ENCODE measurements around the gene MAP3K4.
A peak's percentile ranks its signal among the peaks of the same experiment; 100 is the strongest.

The MAP3K4 gene

GRCh38 chr6:161141173-161141572 is 149.6 kb downstream of the MAP3K4 start:
- DNase-seq (ENCODE audit: insufficient read length, low spot score) (no peak), FAIRE-seq (no peak)
- TF ChIP-seq POLR2AphosphoS5 (IDR thresholded peaks at IDR 0.05; ENCODE audit: low read depth, low read length) (no peak), POU2F2 (IDR thresholded peaks at IDR 0.05; ENCODE audit: low read depth, low read length) (no peak), POLR2A (IDR thresholded peaks at IDR 0.05; ENCODE audit: low read depth, low read length) (no peak), PAX5 (IDR thresholded peaks at IDR 0.05; ENCODE audit: insufficient read depth, low read length, severe bottlenecking) (no peak), TAF1 (IDR thresholded peaks at IDR 0.05; ENCODE audit: low read depth, low read length) (no peak), SPI1 (IDR thresholded peaks at IDR 0.05; ENCODE audit: low read depth, low read length) (no peak)

GRCh38 chr6:161142957-161143296 is 151.4 kb downstream of the MAP3K4 start:
- no peak for FAIRE-seq
- no peak for DNase-seq (ENCODE audit: insufficient read length, low spot score)
- TF ChIP-seq PAX5 (IDR thresholded peaks at IDR 0.05; ENCODE audit: insufficient read depth, low read length, severe bottlenecking) (no peak), POLR2A (IDR thresholded peaks at IDR 0.05; ENCODE audit: low read depth, low read length) (no peak), TAF1 (IDR thresholded peaks at IDR 0.05; ENCODE audit: low read depth, low read length) (no peak), POU2F2 (IDR thresholded peaks at IDR 0.05; ENCODE audit: low read depth, low read length) (no peak), SPI1 (IDR thresholded peaks at IDR 0.05; ENCODE audit: low read depth, low read length) (no peak), POLR2AphosphoS5 (IDR thresholded peaks at IDR 0.05; ENCODE audit: low read depth, low read length) (no peak)

GRCh38 chr6:161143663-161144430 is 152.3 kb downstream of the MAP3K4 start:
- FAIRE-seq = no peak

GRCh38 chr6:161150136-161150535 is 158.6 kb downstream of the MAP3K4 start:
- DNase-seq (ENCODE audit: insufficient read length, low spot score) (no peak), FAIRE-seq (no peak)
- no peak for TF ChIP-seq POU2F2 (IDR thresholded peaks at IDR 0.05; ENCODE audit: low read depth, low read length)
- TF ChIP-seq POLR2AphosphoS5 (IDR thresholded peaks at IDR 0.05; ENCODE audit: low read depth, low read length) = no peak
- TF ChIP-seq PAX5 (IDR thresholded peaks at IDR 0.05; ENCODE audit: insufficient read depth, low read length, severe bottlenecking) = no peak
- no peak for TF ChIP-seq POLR2A (IDR thresholded peaks at IDR 0.05; ENCODE audit: low read depth, low read length)
- TF ChIP-seq TAF1 (IDR thresholded peaks at IDR 0.05; ENCODE audit: low read depth, low read length) = no peak
- TF ChIP-seq SPI1 (IDR thresholded peaks at IDR 0.05; ENCODE audit: low read depth, low read length) = no peak

More at GRCh38 chr6:161143663-161144430, 152.3 kb downstream of the MAP3K4 start:
- no peak for TF ChIP-seq POLR2AphosphoS5 (IDR thresholded peaks at IDR 0.05; ENCODE audit: low read depth, low read length)
- DNase-seq (ENCODE audit: insufficient read length, low spot score) = no peak

- DNase-seq (ENCODE audit: insufficient read length, low spot score) (no peak), FAIRE-seq (no peak)
- TF ChIP-seq POU2F2 (IDR thresholded peaks at IDR 0.05; ENCODE audit: low read depth, low read length) = no peak
- TF ChIP-seq SPI1 (IDR thresholded peaks at IDR 0.05; ENCODE audit: low read depth, low read length) = no peak
- no peak for TF ChIP-seq POLR2A (IDR thresholded peaks at IDR 0.05; ENCODE audit: low read depth, low read length)
Observed at GRCh38 chr6:161150566-161150965, 159.0 kb downstream of the MAP3K4 start.

GRCh38 chr6:161151059-161151645 is 159.6 kb downstream of the MAP3K4 start:
- no peak for TF ChIP-seq TAF1 (IDR thresholded peaks at IDR 0.05; ENCODE audit: low read depth, low read length)
- no peak for TF ChIP-seq POU2F2 (IDR thresholded peaks at IDR 0.05; ENCODE audit: low read depth, low read length)
- TF ChIP-seq POLR2A (IDR thresholded peaks at IDR 0.05; ENCODE audit: low read depth, low read length) = no peak
- TF ChIP-seq POLR2AphosphoS5 (IDR thresholded peaks at IDR 0.05; ENCODE audit: low read depth, low read length) = no peak
- no peak for TF ChIP-seq PAX5 (IDR thresholded peaks at IDR 0.05; ENCODE audit: insufficient read depth, low read length, severe bottlenecking)
- no peak for TF ChIP-seq SPI1 (IDR thresholded peaks at IDR 0.05; ENCODE audit: low read depth, low read length)
- FAIRE-seq (no peak), DNase-seq (ENCODE audit: insufficient read length, low spot score) (no peak)

- FAIRE-seq = no peak
- TF ChIP-seq TAF1 (IDR thresholded peaks at IDR 0.05; ENCODE audit: low read depth, low read length) (no peak), POU2F2 (IDR thresholded peaks at IDR 0.05; ENCODE audit: low read depth, low read length) (no peak), PAX5 (IDR thresholded peaks at IDR 0.05; ENCODE audit: insufficient read depth, low read length, severe bottlenecking) (no peak), SPI1 (IDR thresholded peaks at IDR 0.05; ENCODE audit: low read depth, low read length) (no peak), POLR2AphosphoS5 (IDR thresholded peaks at IDR 0.05; ENCODE audit: low read depth, low read length) (no peak), POLR2A (IDR thresholded peaks at IDR 0.05; ENCODE audit: low read depth, low read length) (no peak)
- no peak for DNase-seq (ENCODE audit: insufficient read length, low spot score)
Observed at GRCh38 chr6:161151660-161152526, 160.3 kb downstream of the MAP3K4 start.

- DNase-seq (ENCODE audit: insufficient read length, low spot score) = no peak
- FAIRE-seq = no peak
- TF ChIP-seq POLR2A (IDR thresholded peaks at IDR 0.05; ENCODE audit: low read depth, low read length) = no peak
- TF ChIP-seq POLR2AphosphoS5 (IDR thresholded peaks at IDR 0.05; ENCODE audit: low read depth, low read length) = no peak
- no peak for TF ChIP-seq SPI1 (IDR thresholded peaks at IDR 0.05; ENCODE audit: low read depth, low read length)
- TF ChIP-seq POU2F2 (IDR thresholded peaks at IDR 0.05; ENCODE audit: low read depth, low read length) = no peak
- TF ChIP-seq PAX5 (IDR thresholded peaks at IDR 0.05; ENCODE audit: insufficient read depth, low read length, severe bottlenecking) = no peak
- no peak for TF ChIP-seq TAF1 (IDR thresholded peaks at IDR 0.05; ENCODE audit: low read depth, low read length)
Observed at GRCh38 chr6:161152527-161152862, 160.9 kb downstream of the MAP3K4 start.

GRCh38 chr6:161152907-161153662 is 161.5 kb downstream of the MAP3K4 start:
- no peak for FAIRE-seq
- DNase-seq (ENCODE audit: insufficient read length, low spot score) = peak; percentile 37
- no peak for TF ChIP-seq POLR2AphosphoS5 (IDR thresholded peaks at IDR 0.05; ENCODE audit: low read depth, low read length)
- TF ChIP-seq POLR2A (IDR thresholded peaks at IDR 0.05; ENCODE audit: low read depth, low read length) = no peak
- no peak for TF ChIP-seq SPI1 (IDR thresholded peaks at IDR 0.05; ENCODE audit: low read depth, low read length)
- TF ChIP-seq PAX5 (IDR thresholded peaks at IDR 0.05; ENCODE audit: insufficient read depth, low read length, severe bottlenecking) = no peak
